Choroid plexus epithelial cell (primary cell): ENCODE measurements around the gene UIMC1.
"Not testable (repeated sequence)": the region's sequence is repeated elsewhere in the genome, so short reads cannot be mapped to it uniquely, and the experiment has no call there.

Experiments used
- DNase-seq: peaks from one replicate; pipeline ENCODE4 v3.0.0-alpha.2; 2010; ENCODE audit warnings: low read depth
- H3K4me3 ChIP-seq: 2 replicates; pipeline ENCODE4 v1.5.1; 2011; ENCODE audit warnings: low read depth, mild to moderate bottlenecking, control low read depth, low read length, moderate library complexity
- CTCF ChIP-seq: conservative IDR thresholded peaks from 2 replicates; pipeline ENCODE4 v1.5.1; 2011; ENCODE audit warnings: low read depth, mild to moderate bottlenecking, control low read depth, inconsistent platforms, low read length, moderate library complexity

The UIMC1 gene

DNA sequence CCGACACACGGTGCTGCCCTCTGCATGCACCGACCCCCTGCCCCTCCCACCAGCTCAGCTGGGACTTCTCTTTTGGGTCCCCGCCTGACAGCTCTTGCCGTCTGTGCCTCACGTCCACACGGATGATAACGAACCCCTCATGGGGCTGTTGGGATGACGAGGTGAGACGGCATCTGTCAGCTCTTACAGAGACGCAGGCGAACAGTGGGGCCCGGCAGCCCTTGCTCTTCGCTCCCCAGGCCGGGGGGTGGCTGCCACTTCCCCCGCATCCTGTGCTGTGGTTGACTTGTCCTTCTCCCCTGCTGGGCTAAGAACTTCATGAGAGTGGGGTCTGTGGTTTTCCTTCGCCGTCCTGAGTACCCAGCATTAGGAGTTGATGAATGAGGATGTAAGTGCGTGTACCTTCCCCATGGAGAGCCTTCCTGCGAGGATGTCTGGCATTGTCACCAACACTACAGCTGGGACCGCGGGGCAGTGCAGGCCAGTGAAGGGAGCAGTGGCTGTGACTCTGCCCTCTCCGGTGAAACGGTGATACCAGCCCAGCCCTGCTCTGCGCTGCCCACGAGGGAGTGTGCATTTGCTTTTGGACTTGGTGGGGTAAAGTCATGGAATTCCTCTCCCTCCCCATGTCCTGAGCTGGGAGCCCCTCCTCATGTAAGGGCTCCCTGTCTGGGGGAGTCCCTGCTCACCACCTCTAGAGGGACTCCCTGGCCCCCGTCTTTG lies 130.6 kb downstream of the UIMC1 start:
- TF ChIP-seq CTCF, result no peak
- no peak for DNase-seq
- no peak overlapping the region for H3K4me3 ChIP-seq

DNA sequence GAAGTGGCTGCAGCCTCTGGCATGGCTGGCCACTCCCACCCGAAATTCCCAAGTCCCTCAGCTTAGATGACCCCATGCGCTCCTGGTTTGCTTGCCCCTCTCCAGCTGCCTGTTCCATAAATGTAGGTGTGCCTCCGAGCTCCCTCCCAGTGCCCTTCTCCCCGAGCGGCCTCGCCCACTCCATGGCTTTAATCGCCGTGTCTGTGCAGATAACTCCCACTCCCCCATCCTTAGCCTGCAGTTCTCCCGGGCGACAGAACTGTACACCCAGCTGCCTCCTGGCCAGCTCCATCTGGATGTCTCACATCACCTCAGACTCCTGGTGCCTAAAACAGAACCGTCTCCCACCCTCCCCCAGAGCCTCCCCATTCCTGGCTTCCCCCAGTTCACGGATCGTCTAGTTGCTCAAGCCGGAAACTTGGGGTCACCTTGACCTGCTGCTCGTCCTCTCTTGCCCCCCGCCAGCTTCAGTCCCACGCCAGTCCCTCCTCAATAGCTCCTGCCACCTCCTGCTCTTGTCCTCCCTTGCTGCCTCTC lies 131.5 kb downstream of the UIMC1 start:
- H3K4me3 ChIP-seq, result no peak overlapping the region
- DNase-seq, result no peak
- no peak for TF ChIP-seq CTCF

GRCh38 chr5:176874198-176874780 lies 132.3 kb downstream of the UIMC1 start:
- H3K4me3 ChIP-seq, result no peak overlapping the region
- no peak for TF ChIP-seq CTCF
- DNase-seq, result no peak

DNA sequence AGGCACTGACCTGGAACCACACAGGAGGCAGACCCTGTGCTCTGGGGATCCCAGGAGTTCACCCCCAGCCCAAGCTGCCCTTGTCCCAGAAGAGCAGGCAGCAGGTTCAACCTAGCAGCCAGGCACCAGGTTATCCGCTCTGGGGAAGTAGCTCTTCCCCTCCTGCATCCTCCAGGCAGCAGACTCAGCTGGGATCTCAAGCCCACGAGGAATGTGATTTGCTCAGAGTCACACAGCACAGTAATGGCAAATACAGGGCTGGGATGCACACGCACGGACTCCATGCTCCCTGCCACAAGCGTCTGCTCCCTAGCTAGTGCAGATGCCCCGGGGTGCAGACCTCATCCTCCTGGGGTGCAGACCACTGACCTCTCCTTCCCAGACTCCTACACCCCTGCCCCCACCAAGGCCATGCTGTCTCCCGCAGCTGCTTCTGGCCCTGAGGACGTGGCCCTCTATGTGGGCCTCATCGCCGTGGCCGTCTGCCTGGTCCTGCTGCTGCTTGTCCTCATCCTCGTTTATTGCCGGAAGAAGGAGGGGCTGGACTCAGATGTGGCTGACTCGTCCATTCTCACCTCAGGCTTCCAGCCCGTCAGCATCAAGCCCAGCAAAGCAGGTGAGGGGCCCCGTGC lies 132.9 kb downstream of the UIMC1 start:
- no peak overlapping the region for H3K4me3 ChIP-seq
- DNase-seq, result no peak
- no peak for TF ChIP-seq CTCF

GRCh38 chr5:176873011-176873410 lies 133.6 kb downstream of the UIMC1 start:
- not testable (repeated sequence) for H3K4me3 ChIP-seq, DNase-seq

DNA sequence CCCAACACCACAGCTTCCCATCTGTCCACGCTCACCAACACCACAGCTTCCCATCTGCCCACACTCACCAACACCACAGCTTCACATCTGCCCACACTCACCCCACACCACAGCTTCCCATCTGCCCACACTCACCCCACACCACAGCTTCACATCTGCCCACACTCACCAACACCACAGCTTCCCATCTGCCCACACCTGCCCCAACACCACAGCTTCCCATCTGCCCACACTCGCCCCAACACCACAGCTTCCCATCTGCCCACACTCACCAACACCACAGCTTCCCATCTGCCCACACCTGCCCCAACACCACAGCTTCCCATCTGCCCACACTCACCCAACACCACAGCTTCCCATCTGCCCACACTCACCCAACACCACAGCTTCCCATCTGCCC lies 134.0 kb downstream of the UIMC1 start:
- H3K4me3 ChIP-seq, DNase-seq: not testable (repeated sequence)

DNA sequence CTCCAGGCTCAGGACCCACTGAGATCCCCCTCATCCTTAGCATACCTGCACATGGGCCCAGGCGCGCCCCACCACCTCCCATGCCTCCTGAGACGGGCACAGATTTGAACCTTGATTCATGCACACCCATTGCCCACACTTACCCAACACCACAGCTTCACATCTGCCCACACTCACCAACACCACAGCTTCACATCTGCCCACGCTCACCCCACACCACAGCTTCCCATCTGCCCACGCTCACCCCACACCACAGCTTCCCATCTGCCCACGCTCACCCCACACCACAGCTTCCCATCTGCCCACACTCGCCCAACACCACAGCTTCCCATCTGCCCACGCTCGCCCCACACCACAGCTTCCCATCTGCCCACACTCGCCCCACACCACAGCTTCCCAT lies 135.9 kb downstream of the UIMC1 start:
- not testable (repeated sequence) for H3K4me3 ChIP-seq, DNase-seq

- DNase-seq, result peak; percentile 48
- H3K4me3 ChIP-seq, result no peak overlapping the region
- TF ChIP-seq CTCF, result peak; percentile 60
Observed at GRCh38 chr5:176870110-176870591, 136.4 kb downstream of the UIMC1 start.
